Activated T-helper 17 cell treated with anti-CD3 and anti-CD28 coated beads, Interleukin-2, amount 50 U/mL, for 72 hours (primary cell): ENCODE results near the gene POLD4. TPM values are rescaled to one million over a fixed set of nuclear protein-coding genes. Genes with fewer than 3 reads are reported as not detected.

Experiments used
- ATAC-seq: fragments of 150-1000 bp; cut with Tn5 transposase; replicated peaks from 2 replicates; pipeline ENCODE4 v1.10.0; 2021; ENCODE audit warnings: mild to moderate bottlenecking, moderate library complexity
- H3K27ac Mint-ChIP-seq: one replicate; pipeline ENCODE4 v1.8.0; 2022; ENCODE audit warnings: mixed read lengths
- H3K27me3 Mint-ChIP-seq: one replicate; pipeline ENCODE4 v1.8.0; 2022; ENCODE audit warnings: mixed read lengths
- H3K36me3 Mint-ChIP-seq: one replicate; pipeline ENCODE4 v1.8.0; 2022; ENCODE audit warnings: low read depth, mild to moderate bottlenecking, mixed read lengths
- H3K4me1 Mint-ChIP-seq: one replicate; pipeline ENCODE4 v1.8.0; 2022; ENCODE audit warnings: mixed read lengths
- H3K4me3 Mint-ChIP-seq: one replicate; pipeline ENCODE4 v1.8.0; 2022; ENCODE audit warnings: mild to moderate bottlenecking, mixed read lengths
- H3K9me3 Mint-ChIP-seq: one replicate; pipeline ENCODE4 v1.8.0; 2022; ENCODE audit warnings: mixed read lengths
- total RNA-seq, 2 donors: library from RNA; stranded (reverse); gene quantifications; one replicate each; pipeline ENCODE4 v1.2.3, GENCODE V29; 2022

Gene POLD4
- total RNA-seq, 2 donors from 2014 or later, result 32.4 to 60.2 TPM

DNA sequence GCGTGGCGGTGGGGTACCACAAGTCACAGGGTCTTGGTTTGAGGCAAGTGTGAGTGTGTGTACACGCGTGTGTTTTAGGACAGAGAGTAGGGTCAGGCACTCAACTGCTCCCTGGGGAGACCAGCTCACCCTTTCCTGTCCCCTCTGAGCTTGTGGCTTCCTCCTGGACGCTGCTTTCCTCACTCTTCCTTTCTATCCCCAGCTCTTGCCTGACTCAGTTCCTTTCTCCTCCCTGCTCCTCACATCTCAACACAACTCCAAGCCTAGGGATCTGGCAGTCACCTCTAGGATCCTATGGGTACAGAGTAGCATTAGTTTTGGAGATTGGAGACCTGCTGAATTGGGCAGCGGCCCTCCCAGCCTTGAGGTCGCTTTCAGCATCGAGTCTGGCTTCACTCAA lies 15.9 kb upstream of the POLD4 start:
- Mint-ChIP-seq H3K36me3 (no peaks in the 10 kb centered on the region), H3K27ac (peak overlapping the region; percentile 63), H3K9me3 (no peaks in the 10 kb centered on the region), H3K4me3 (peak overlapping the region; percentile 32), H3K27me3 (peaks cover 6% of the 10 kb centered on the region), H3K4me1 (peaks cover 64% of the 10 kb centered on the region)
- no peak for ATAC-seq

DNA sequence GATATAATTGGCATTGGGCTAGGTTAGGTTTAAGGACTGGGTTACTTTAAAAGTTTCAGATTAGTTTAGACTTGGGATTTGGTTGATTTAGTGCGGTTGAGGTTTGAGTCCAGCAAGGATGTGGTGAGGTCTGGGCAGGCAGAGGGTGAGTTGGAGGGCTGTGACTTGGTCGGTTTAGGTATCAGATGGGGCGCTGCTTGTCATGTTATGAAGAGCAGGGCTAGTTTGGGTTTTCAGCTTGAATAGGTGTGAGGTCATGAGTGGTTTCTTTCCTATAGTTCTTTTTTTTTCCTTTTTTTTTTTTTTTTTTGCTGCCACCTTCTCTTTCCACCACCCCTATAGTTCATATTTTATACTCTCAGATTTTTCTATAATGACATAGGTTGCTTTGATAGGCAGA lies 15.3 kb upstream of the POLD4 start:
- H3K27me3 Mint-ChIP-seq, result peaks cover 6% of the 10 kb centered on the region
- peak overlapping the region; percentile 32 for H3K4me3 Mint-ChIP-seq
- H3K4me1 Mint-ChIP-seq, result peaks cover 63% of the 10 kb centered on the region
- H3K36me3 Mint-ChIP-seq, result no peaks in the 10 kb centered on the region
- H3K9me3 Mint-ChIP-seq, result no peaks in the 10 kb centered on the region
- H3K27ac Mint-ChIP-seq, result peak overlapping the region; percentile 60
- ATAC-seq, result peak; percentile 86

DNA sequence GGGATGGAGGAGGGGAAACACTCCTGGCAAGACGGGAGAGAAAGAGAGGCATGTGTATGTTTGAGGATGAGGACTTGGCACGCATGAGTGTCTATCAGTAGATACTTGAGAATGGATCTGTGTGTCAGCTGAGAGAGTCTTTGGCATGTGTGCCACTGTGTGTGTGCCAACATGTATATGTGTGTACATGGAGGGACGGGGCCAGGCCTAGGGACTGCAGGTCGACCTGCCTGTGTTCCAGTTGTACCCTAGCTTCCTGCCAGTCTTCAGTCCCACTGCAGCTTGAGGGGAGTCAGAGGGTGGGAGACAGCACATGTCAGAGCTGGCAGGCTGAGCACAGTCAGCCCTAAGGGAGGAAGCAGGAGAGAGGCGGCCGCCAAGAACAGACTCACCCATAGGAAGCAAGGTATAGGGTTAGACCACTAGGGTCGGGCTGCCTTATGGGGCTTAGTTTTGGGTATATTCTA lies 14.4 kb upstream of the POLD4 start:
- Mint-ChIP-seq H3K4me1 (peaks cover 67% of the 10 kb centered on the region), H3K9me3 (no peaks in the 10 kb centered on the region), H3K36me3 (no peaks in the 10 kb centered on the region), H3K27me3 (peaks cover 6% of the 10 kb centered on the region), H3K27ac (peak overlapping the region; percentile 60), H3K4me3 (peak overlapping the region; percentile 32)
- ATAC-seq, result no peak

DNA sequence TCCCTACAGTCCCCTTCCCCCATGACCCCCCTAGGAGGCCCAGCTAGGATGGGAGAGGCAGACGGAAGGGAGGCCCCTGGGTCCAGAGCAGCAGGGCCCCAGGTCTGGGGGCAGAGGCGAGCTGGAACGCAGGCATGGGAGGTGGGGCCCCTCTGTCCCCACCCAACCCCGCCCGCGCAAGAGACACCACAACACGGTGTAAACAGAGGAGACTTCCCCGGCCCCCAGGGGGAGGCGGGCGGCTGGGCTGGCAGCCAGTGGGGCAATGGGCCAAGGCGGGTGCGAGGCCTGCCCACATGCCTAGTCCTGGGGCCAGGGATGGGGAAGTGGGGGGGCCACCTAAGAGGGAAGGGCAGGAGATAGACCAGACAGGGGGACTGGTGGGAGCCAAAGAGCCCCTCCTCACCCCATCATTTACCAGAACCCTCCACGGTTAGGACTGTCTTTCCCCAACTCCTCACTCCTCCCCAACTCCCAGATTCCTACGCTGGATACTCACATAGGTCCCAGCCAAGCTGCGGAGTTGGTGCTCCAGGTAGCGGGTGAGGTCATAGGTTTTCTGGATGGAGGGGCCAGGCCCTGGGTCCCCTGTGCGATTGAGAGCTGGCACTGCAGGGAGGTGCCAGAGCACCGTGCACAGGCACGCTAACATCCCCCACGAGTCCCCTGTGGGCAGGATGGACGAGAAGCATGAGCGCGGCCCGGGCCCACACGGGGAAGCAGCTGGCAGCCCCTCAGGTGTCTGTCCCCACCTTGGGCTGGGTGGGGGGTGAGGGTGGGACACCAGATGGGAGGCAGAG lies 13.8 kb upstream of the POLD4 start:
- H3K4me1 Mint-ChIP-seq, result peaks cover 68% of the 10 kb centered on the region
- H3K27me3 Mint-ChIP-seq, result peaks cover 6% of the 10 kb centered on the region
- H3K9me3 Mint-ChIP-seq, result no peaks in the 10 kb centered on the region
- no peak for ATAC-seq
- peak overlapping the region; percentile 32 for H3K4me3 Mint-ChIP-seq
- H3K27ac Mint-ChIP-seq, result no peak overlapping the region
- H3K36me3 Mint-ChIP-seq, result no peaks in the 10 kb centered on the region

DNA sequence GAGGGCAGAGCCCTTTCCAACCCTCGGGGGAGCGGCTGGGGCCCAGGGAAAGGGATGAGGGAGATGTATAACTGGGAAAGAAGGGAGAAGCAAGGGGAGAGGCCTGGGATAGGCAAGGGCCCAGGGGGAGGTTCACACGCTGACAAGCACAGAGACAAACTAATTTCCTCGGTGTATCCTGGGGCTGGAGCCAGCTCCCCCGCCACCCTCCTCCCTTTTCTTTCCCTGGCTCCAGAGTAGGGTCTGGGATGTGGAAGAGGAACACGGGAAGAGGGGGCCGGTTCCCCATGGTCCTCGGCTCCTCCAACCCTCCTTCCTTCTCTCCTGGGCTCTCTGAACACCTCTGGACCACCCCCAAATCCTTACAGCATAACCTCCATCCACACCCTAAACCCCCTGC lies 13.2 kb upstream of the POLD4 start:
- H3K4me3 Mint-ChIP-seq, result no peak overlapping the region
- H3K27me3 Mint-ChIP-seq, result peaks cover 4% of the 10 kb centered on the region
- no peak for ATAC-seq
- peak overlapping the region; percentile 60 for H3K27ac Mint-ChIP-seq
- no peaks in the 10 kb centered on the region for H3K36me3 Mint-ChIP-seq
- H3K4me1 Mint-ChIP-seq, result peaks cover 64% of the 10 kb centered on the region
- H3K9me3 Mint-ChIP-seq, result no peaks in the 10 kb centered on the region

DNA sequence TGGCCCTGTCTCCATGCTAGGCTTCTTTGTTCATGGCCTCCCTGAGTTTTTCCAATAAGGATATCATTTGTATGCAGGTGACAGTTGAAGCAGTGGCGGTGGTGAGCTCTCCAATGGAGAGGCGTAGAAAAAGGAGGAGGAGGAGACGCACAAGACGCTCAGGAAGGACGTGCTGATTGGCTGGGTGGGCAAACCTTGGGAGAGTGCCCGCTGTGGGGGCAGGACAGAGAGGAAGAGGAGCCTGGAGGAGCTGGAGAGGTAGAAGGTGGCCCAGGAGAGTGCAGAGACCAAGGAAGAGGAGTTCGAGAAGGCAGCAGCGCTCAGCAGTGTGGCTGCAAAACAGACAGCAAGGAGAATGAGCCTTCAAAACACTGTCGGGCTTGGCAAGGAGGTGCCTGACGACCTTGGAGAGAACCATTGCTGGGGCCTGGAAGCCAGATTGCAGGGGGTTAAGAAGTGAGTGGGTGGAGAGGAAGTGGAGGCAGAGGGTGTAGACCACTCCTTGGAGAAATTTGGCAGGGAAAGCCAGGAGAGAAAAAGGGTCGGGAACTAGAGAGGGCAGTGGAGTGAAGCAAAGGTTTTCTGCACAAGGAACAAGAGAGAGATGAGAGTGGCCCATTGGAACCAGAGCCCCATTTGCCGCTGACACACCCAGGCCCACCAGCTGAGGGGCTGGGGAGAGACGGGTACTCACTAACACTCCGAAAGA lies 12.5 kb upstream of the POLD4 start:
- Mint-ChIP-seq H3K4me3 (no peak overlapping the region), H3K4me1 (peaks cover 57% of the 10 kb centered on the region), H3K27ac (peak overlapping the region; percentile 60), H3K27me3 (no peaks in the 10 kb centered on the region), H3K36me3 (no peaks in the 10 kb centered on the region), H3K9me3 (no peaks in the 10 kb centered on the region)
- ATAC-seq, result no peak

DNA sequence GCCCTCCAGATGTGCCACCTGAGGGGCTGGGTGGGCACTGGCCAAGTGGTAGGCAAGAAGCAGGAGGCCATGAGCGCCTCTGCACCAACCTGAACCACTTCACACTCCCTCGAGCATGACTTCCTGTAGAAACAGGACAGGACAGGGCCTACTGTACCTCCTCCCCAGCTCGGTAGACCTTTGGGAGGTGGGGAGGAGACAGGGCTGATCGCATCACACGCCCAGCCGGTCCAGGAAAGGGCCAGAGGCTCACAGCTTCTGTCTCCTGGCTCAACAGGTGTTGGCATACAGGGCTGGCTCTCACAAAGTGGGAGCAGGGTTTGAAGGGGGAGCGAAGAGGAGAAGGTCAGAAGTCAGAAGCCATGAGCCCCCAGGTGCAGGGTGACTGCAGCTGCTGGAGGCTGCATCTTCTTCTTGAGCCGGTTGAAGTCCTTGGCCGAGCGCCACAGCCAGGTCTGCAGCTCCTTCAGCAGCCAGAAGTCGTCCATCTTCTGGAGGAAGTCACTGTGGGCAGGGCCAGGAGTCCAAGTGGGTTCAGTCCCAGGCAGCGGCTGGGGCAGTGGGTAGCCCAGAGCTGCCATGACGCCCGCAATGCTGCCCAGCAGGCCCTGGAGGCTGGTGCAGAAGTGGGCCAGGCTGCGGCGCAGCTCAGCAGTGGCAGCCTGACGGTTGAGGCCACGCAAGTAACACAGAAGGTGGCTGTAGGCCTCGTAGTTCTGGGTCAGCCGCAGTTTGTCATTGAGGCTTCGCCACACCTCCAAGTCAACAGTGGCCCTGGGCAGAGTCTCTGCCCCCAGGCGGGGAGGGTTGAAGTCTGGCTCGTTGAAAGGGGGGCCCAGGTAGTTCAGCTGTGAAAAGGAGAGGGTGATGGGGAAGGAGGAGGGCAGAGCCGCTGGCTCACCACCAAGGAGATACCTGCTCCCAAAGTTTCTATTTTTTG lies 11.7 kb upstream of the POLD4 start:
- peaks cover 51% of the 10 kb centered on the region for H3K4me1 Mint-ChIP-seq
- H3K4me3 Mint-ChIP-seq, result peak overlapping the region; percentile 10
- ATAC-seq, result no peak
- no peaks in the 10 kb centered on the region for H3K9me3 Mint-ChIP-seq
- H3K27me3 Mint-ChIP-seq, result no peaks in the 10 kb centered on the region
- no peaks in the 10 kb centered on the region for H3K36me3 Mint-ChIP-seq
- peak overlapping the region; percentile 60 for H3K27ac Mint-ChIP-seq

DNA sequence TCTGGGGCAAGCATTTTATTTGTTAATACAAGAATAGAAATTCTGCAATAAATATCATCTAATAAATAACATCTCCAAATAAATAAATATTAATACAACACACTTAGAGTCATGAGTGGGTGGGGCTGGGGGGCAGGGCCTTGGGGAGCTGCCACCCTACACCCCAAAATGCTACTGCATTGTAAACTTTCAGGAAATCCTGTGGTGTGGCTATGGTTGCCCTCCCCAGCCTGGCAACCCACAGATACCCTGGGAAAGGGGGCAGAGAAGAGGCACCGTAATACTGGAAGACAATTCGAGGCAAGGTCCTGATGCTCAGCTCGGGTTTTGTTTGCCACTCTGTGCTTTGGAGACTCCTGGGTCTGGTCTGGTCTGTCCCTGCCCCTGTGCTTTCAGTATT lies 10.8 kb upstream of the POLD4 start:
- Mint-ChIP-seq H3K27me3 (no peaks in the 10 kb centered on the region), H3K4me1 (peaks cover 44% of the 10 kb centered on the region), H3K36me3 (no peaks in the 10 kb centered on the region), H3K4me3 (peak overlapping the region; percentile 10), H3K27ac (peak overlapping the region; percentile 36), H3K9me3 (no peaks in the 10 kb centered on the region)
- ATAC-seq, result no peak

DNA sequence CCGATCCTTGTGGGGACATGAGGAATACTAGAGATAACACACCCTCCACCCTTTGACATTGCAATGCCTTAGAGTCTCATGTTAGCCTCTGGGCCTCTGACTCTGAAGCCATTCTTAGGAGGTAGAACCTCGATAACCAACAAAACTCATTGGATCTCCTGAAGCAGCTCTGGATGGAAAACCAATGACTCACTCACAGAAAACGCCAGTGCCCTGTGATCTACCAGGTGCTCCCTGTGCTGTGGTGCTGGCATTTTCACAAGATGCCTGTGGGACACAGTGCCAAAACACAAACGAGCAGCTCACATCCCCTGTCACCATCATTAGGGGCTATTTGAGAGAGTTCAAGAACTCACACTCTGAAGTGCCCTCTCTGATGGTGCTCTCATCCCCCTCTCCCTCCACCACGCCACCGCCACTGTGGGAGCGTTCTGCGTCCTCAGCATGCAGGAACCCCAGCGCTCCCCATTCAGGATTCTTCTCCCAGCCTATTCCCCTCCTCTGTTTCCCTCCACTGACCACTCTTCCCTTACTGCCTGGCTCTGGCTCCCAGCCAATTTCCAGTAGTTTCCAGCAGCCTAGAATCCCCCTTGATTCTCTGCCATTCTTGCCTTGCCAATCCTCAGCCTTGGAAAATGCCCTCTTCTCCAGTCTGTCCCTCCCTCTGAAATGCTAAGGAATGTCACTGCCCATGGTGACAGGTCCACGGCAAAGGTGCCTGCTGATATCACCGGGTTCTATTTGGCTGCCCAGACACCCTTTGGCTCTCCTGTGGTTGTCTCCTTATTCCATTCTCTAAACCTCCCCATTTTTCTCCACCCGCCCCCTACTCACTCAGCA lies 4.7 kb upstream of the POLD4 start:
- ATAC-seq, result no peak
- Mint-ChIP-seq H3K9me3 (no peaks in the 10 kb centered on the region), H3K36me3 (peaks cover 5% of the 10 kb centered on the region), H3K4me1 (peaks cover 22% of the 10 kb centered on the region), H3K4me3 (no peak overlapping the region), H3K27me3 (no peaks in the 10 kb centered on the region), H3K27ac (no peak overlapping the region)

DNA sequence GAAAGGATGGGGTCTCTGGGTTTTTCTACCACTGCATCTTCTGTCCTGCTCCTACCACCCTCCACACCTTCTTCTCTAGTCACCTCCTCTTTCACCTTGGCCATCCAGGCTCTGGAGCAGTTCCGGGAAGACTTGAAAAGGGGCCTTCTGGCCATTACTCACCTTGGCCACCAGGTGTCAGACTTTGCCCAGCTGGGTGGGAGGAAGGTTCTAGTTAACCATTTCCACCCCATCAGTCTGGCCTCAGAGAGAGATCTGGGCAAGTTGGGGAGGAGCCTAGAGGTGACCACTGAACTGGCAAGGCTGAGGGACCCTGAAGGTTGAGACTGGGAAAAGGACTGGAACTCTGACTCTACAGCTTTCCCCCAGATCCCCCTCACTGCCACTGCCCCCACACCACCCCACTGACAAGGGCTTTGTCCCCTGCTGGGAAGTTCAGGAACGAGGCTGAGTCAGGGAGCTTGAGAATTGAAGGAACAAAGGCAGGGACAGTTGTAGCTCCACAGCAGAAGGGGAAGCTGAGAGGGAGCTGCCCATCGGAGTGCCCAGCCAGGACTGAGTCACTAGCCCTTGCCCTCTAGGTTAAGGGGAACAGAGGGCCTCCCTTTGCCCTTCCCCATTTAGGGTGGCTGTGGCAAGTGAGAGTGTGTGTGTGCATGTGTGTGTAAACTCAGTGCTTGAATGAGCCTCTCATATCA lies 3.7 kb upstream of the POLD4 start:
- Mint-ChIP-seq H3K27ac (peak overlapping the region; percentile 92), H3K36me3 (peaks cover 9% of the 10 kb centered on the region), H3K4me3 (peak overlapping the region; percentile 63), H3K4me1 (peaks cover 18% of the 10 kb centered on the region), H3K27me3 (no peaks in the 10 kb centered on the region), H3K9me3 (no peaks in the 10 kb centered on the region)
- peak; percentile 8 for ATAC-seq

DNA sequence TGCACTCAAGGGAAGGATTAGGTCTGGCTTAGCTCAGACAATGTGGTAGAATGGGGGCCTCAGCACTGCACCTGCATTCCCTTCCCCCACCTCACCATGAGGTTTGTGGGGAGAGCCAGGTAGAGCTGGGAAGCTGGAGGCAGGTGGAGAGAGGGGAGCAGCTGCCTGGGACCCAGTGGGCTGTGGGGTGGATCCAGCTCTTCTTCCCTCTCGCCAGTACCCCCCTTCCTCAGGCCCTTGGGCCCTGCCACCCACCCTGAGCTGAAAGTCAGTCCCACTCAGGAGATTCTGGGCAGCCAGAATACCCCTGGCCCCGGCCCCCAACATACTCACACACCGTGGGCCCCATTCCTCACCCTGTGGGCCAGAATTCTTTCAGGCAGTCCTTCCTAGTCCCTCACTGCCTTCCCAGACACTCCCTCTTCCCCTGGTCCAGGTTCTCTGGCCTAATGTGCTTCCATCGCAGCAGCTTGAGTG lies 3.1 kb upstream of the POLD4 start:
- H3K27me3 Mint-ChIP-seq, result no peaks in the 10 kb centered on the region
- H3K4me1 Mint-ChIP-seq, result peaks cover 18% of the 10 kb centered on the region
- peak overlapping the region; percentile 92 for H3K27ac Mint-ChIP-seq
- peaks cover 13% of the 10 kb centered on the region for H3K36me3 Mint-ChIP-seq
- H3K9me3 Mint-ChIP-seq, result no peaks in the 10 kb centered on the region
- H3K4me3 Mint-ChIP-seq, result peak overlapping the region; percentile 63
- ATAC-seq, result no peak

DNA sequence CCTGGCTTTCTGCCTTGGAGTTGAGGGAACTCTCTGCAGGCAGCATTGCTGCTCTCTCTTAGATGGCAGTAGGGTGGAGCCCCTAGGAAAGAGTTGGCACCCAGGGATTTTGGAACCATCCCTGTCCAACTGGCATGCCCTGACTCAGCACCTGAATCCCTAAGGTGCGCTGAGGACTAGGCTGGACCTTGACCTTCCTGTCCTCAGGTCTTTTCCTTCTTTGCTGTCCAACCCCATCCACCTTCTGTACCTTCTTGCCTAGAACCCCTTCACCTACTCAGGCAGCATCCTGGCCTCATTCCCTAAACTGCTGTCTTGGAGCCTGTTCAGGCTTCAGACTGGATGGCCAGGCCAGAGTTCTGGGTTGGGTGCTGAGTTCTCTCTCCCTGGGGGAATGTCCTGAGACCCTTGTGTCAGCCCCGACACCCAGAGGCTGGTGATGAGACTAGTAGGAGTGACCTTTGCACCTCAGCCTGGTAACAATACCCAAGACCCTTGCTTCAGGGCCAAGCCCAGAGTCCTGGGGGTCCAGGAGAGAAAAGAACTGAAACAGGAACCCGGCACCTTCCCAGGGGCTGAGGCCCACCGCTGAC lies 2.5 kb upstream of the POLD4 start:
- Mint-ChIP-seq H3K36me3 (peaks cover 18% of the 10 kb centered on the region), H3K4me1 (peaks cover 18% of the 10 kb centered on the region), H3K4me3 (peak overlapping the region; percentile 63), H3K9me3 (no peaks in the 10 kb centered on the region), H3K27ac (peak overlapping the region; percentile 92), H3K27me3 (no peaks in the 10 kb centered on the region)
- no peak for ATAC-seq
